PC-3 (cell line): ENCODE results near the gene MAPK8IP2. TPM values are rescaled to one million over a fixed set of nuclear protein-coding genes. Genes with fewer than 3 reads are reported as not detected.

Source experiments
- ATAC-seq: fragments of 200-7000 bp; cut with Tn5 transposase; 2 replicates; pipeline ENCODE4 v1.9.1; 2020; ENCODE audit warnings: mild to moderate bottlenecking, moderate library complexity
- BruUV-seq: library from RNA; stranded (reverse); fragments of 400-500 nt; replicated peaks from 2 replicates; lab custom pipeline; 2021; lab: Mats Ljungman, UMichigan
- CTCF ChIA-PET: fragments of 300-600 bp; sonication (Branson Sonifier 250); formaldehyde crosslinking; loops from one replicate; lab custom pipeline; 2022; ENCODE audit warnings: antibody characterized with exemption; lab: Charles Lee
- POLR2A ChIA-PET: fragments of 300-600 bp; sonication (Branson Sonifier 250); formaldehyde crosslinking; loops from one replicate; lab custom pipeline; 2022; ENCODE audit warnings: antibody characterized with exemption; ENCODE audit not compliant: unreplicated experiment; lab: Charles Lee
- DNase-seq: peaks from one replicate; pipeline ENCODE4 v3.0.0-alpha.2; 2015
- H2AFZ ChIP-seq: fragments of 300-600 bp; sonication (generic); 2 replicates; pipeline ENCODE4 v1.6.0; 2016; ENCODE audit warnings: antibody characterized with exemption, low read length
- H3F3A ChIP-seq: fragments of 300-600 bp; sonication (generic); one replicate; pipeline ENCODE4 v1.6.0; 2017; ENCODE audit warnings: antibody characterized with exemption, low read length, control low read depth, mild to moderate bottlenecking; ENCODE audit not compliant: unreplicated experiment
- H3K27ac ChIP-seq: fragments of 300-600 bp; sonication (generic); 2 replicates; pipeline ENCODE4 v1.5.1; 2016; ENCODE audit warnings: mild to moderate bottlenecking, low read length
- H3K27me3 ChIP-seq: fragments of 300-600 bp; sonication (generic); 2 replicates; pipeline ENCODE4 v1.6.1; 2016; ENCODE audit warnings: low read length, mixed read lengths
- H3K36me3 ChIP-seq: fragments of 300-600 bp; sonication (generic); 2 replicates; pipeline ENCODE4 v1.6.1; 2016; ENCODE audit warnings: low read depth, mixed run types, low read length, mixed read lengths
- H3K4me1 ChIP-seq: fragments of 300-600 bp; sonication (generic); 2 replicates; pipeline ENCODE4 v1.5.1; 2016; ENCODE audit warnings: low read length; ENCODE audit not compliant: insufficient read depth
- H3K4me2 ChIP-seq: fragments of 300-600 bp; sonication (generic); 2 replicates; pipeline ENCODE4 v1.6.0; 2016; ENCODE audit warnings: low read length
- H3K4me3 ChIP-seq: fragments of 300-600 bp; sonication (generic); 2 replicates; pipeline ENCODE4 v1.5.1; 2016; ENCODE audit warnings: mild to moderate bottlenecking, low read length, mixed read lengths
- H3K79me2 ChIP-seq: fragments of 300-600 bp; sonication (generic); 2 replicates; pipeline ENCODE4 v1.6.1; 2017; ENCODE audit warnings: low read length, mixed read lengths
- H3K9ac ChIP-seq: fragments of 300-600 bp; sonication (generic); 2 replicates; pipeline ENCODE4 v1.6.0; 2016; ENCODE audit warnings: mild to moderate bottlenecking, low read length
- H3K9me2 ChIP-seq: fragments of 300-600 bp; sonication (generic); replicated peaks from 2 replicates; pipeline ENCODE4 v1.6.1; 2016; ENCODE audit warnings: mixed run types, low read length, mixed read lengths
- H3K9me3 ChIP-seq: fragments of 300-600 bp; sonication (generic); 2 replicates; pipeline ENCODE4 v1.6.1; 2016; ENCODE audit warnings: low read length, mixed read lengths
- H4K20me1 ChIP-seq: fragments of 300-600 bp; sonication (generic); 2 replicates; pipeline ENCODE4 v1.6.1; 2016; ENCODE audit warnings: low read length, mixed read lengths
- CTCF ChIP-seq: fragments of 300-600 bp; sonication (generic); conservative IDR thresholded peaks from 2 replicates; pipeline ENCODE4 v1.5.1; 2017; ENCODE audit warnings: antibody characterized with exemption, low read depth, mild to moderate bottlenecking, low read length
- EZH2 ChIP-seq: fragments of 300-600 bp; sonication (generic); IDR thresholded peaks from one replicate; pipeline ENCODE4 v1.6.1; 2017; ENCODE audit warnings: antibody characterized with exemption, mild to moderate bottlenecking, low read length; ENCODE audit not compliant: unreplicated experiment
- EZH2phosphoT487 ChIP-seq: fragments of 300-600 bp; sonication (generic); IDR thresholded peaks from 2 replicates; pipeline ENCODE4 v1.6.1; 2018; ENCODE audit warnings: mild to moderate bottlenecking, antibody characterized with exemption, low read length, borderline replicate concordance
- intact Hi-C: fragments of 100-400 bp; cut with micrococcal nuclease; formaldehyde crosslinking; loops from 2 replicates; pipeline ENCODE4 v1.9.0; 2023
- total RNA-seq: library from RNA; depleted of rRNA; stranded (reverse); fragments of >200 nt; gene quantifications from 2 replicates; pipeline ENCODE4 v1.2.3, GENCODE V29; 2014

Gene MAPK8IP2
- total RNA-seq, 1 experiment from 2014 or later: 1.5 TPM

DNA sequence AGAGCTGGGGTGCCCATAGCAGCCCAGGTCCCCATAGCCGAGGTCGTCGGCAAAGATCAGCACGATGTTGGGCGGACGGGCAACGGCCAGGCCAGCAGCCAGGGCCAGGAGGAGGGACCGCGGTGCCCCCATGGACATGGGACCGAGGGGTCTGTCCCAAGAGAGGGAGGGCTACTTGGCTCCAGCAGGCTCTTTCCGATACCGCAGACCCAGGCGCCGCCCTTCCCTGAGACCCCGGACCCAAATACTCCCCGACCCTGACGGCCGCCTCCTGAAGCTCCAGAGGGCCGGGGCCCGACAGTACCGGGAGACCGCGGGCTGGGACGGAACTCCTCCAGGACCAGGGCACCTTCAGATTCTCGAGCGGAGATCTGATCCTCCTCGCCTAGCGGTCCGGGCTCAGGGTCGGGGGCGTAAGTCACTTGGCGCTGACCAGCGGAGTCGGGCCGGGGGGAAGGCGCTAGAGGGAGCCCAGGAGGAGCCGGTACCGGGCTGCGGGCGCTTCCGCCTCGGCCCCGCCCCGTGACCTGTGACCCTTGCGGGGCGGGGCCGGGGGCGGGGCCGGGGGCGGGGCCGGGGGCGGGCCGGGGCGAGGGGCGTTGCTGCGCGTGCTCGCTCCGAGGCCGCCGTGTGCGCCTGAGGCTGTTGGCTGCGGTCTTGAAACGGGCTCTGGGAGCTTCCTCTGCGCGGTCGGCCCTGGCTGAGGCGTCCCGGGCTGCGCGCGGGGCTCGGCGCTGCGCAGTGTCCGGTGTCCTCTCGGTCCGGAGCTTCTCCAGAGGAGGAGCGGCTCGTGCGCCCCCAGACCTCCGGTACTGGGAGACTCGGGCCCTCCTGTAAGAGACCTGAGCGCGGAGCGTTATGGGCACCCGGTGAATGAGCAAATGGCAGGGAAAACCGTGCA is 27.3 kb downstream of the MAPK8IP2 start, which contains the start of gene ARSA:
TSS of gene ARSA (minus strand) at position 511 of the 901 bp plus-strand sequence. CDS start at position 138, 373 bp downstream.
- H4K20me1 ChIP-seq: no peaks in the 10 kb centered on the region
- intact Hi-C loops: loop anchor here (2.0 kb wide), 1 partner anchor 63 kb away; no protein-coding TSS in a partner anchor
- H3K9ac ChIP-seq: peak within 1 kb of the TSS; percentile 65
- TF ChIP-seq EZH2phosphoT487 (no peak), CTCF (peak; percentile 36; the same call in 1 of the 2 replicates)
- H3K4me1 ChIP-seq: peaks cover 13% of the 10 kb centered on the region
- peak within 1 kb of the TSS; percentile 92 for H3K4me3 ChIP-seq
- peak within 1 kb of the TSS; percentile 99 for H3K4me2 ChIP-seq
- no peaks in the 10 kb centered on the region for H3K9me2 ChIP-seq
- no peaks in the 10 kb centered on the region for H3K36me3 ChIP-seq
- CTCF ChIA-PET: interaction anchor here (0.6 kb wide), 1 partner anchor 65 kb away, joined by 3 read pairs; the partner anchor contains the start of gene SYCE3
- POLR2A ChIA-PET: no interaction called here
- peak within 1 kb of the TSS; percentile 93 for H2AFZ ChIP-seq
- peak; percentile 89 for ATAC-seq
- H3K79me2 ChIP-seq: peaks cover 3% of the 10 kb centered on the region; the same call in 1 of the 2 replicates
- no peaks in the 10 kb centered on the region for H3K27me3 ChIP-seq
- H3F3A ChIP-seq: no peaks in the 10 kb centered on the region
- no peak within 1 kb of the TSS for H3K27ac ChIP-seq
- no peaks in the 10 kb centered on the region for H3K9me3 ChIP-seq
- BruUV-seq: TSS peak; percentile 60
- DNase-seq: peak; percentile 79

- H3K4me2 ChIP-seq: peak overlapping the region; percentile 81
- peak overlapping the region; percentile 91 for H2AFZ ChIP-seq
- no TSS peak for BruUV-seq
- ChIA-PET CTCF (no interaction called here), POLR2A (no interaction called here)
- H3K4me3 ChIP-seq: peak overlapping the region; percentile 81
- DNase-seq (no peak), ATAC-seq (no peak)
- no peaks in the 10 kb centered on the region for H3K9me2 ChIP-seq
- H3K36me3 ChIP-seq: no peaks in the 10 kb centered on the region
- H3K27ac ChIP-seq: no peak overlapping the region
- H3K79me2 ChIP-seq: peaks cover 3% of the 10 kb centered on the region; the same call in 1 of the 2 replicates
- H3F3A ChIP-seq: no peaks in the 10 kb centered on the region
- no peak for TF ChIP-seq CTCF
- TF ChIP-seq EZH2: no peak
- no peak for TF ChIP-seq EZH2phosphoT487
- H4K20me1 ChIP-seq: no peaks in the 10 kb centered on the region
- intact Hi-C loops: loop anchor here (2.0 kb wide), 1 partner anchor 62 kb away; no protein-coding TSS in a partner anchor
- no peaks in the 10 kb centered on the region for H3K9me3 ChIP-seq
- peaks cover 13% of the 10 kb centered on the region for H3K4me1 ChIP-seq
- H3K9ac ChIP-seq: peak overlapping the region; percentile 64
- no peaks in the 10 kb centered on the region for H3K27me3 ChIP-seq
These were observed 28.0 kb downstream of the MAPK8IP2 start for GRCh38 chr22:50628543-50629134.
